Right lobe of liver (tissue), 4 donors: ENCODE measurements around the gene C4orf51.

Experiments
- POLR2A ChIP-seq: fragments of 450-650 bp; IDR thresholded peaks from one replicate; pipeline ENCODE4 v1.6.1; 2017; ENCODE audit warnings: antibody characterized with exemption, mild to moderate bottlenecking
- TF ChIP-seq, protein P1 (sequence below), 4 donors: fragments of 200-600 bp in 3 of 4; fragments of 450-650 bp in 1 of 4; IDR thresholded peaks; one replicate each; pipeline versions ENCODE4 v1.5.1 to v1.8.0; 2016 to 2022; ENCODE audit warnings: antibody characterized with exemption in 4 of 4, mild to moderate bottlenecking in 2 of 4
- donor health status: DM: no; HTN: no; CAD: no.
- donor health status: DM: no; HTN: no; CAD: no.
- donor health status: DM: no; HTN: yes; CAD: no.

DNA sequence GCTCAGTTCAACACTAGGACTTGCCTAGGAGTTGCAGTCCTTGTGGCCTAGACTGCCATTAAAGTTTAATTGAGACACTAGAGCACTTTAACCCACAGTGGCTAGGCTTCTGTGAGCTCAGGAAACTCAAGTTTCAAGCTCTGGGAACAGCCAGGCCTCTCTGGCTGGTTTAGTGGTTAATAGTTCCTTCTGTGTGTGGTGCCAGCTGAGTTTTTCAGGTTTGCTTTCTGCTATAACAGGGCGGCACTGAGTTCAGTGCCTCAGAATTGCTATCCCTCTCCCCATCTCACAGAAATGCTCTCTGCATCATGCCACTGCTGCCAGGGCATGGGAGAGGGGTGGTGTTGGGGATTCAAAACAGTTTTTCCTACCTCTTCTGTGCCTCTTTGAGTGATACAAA is 44.8 kb upstream of the C4orf51 start:
- no peak for TF ChIP-seq POLR2A
- TF ChIP-seq, protein P1, sequence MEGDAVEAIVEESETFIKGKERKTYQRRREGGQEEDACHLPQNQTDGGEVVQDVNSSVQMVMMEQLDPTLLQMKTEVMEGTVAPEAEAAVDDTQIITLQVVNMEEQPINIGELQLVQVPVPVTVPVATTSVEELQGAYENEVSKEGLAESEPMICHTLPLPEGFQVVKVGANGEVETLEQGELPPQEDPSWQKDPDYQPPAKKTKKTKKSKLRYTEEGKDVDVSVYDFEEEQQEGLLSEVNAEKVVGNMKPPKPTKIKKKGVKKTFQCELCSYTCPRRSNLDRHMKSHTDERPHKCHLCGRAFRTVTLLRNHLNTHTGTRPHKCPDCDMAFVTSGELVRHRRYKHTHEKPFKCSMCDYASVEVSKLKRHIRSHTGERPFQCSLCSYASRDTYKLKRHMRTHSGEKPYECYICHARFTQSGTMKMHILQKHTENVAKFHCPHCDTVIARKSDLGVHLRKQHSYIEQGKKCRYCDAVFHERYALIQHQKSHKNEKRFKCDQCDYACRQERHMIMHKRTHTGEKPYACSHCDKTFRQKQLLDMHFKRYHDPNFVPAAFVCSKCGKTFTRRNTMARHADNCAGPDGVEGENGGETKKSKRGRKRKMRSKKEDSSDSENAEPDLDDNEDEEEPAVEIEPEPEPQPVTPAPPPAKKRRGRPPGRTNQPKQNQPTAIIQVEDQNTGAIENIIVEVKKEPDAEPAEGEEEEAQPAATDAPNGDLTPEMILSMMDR (IDR thresholded peaks at IDR 0.05) = no peak
